HepG2 (cell line): Measurements from ENCODE around the gene CHMP1A. TPM values are rescaled to one million over a fixed set of nuclear protein-coding genes. Genes with fewer than 3 reads are reported as not detected.

Experiments
- ATAC-seq: fragments of 200-7000 bp; cut with Tn5 transposase; 3 replicates; pipeline ENCODE4 v1.9.1; 2020; ENCODE audit warnings: mild to moderate bottlenecking, moderate library complexity
- BruUV-seq: library from RNA; stranded (reverse); fragments of 400-500 nt; replicated peaks from 2 replicates; lab custom pipeline; 2021; lab: Mats Ljungman, UMichigan
- CTCF ChIA-PET: fragments of 300-600 bp; formaldehyde crosslinking; extraction: SDS; loops from one replicate; lab custom pipeline; 2021; ENCODE audit warnings: low total read pairs, inconsistent platforms, low intra/inter-chr PET ratio; lab: Yijun Ruan, JAX
- POLR2A ChIA-PET: fragments of 350-600 bp; sonication (Branson Sonifier 250); formaldehyde crosslinking; loops from one replicate; lab custom pipeline; 2020; ENCODE audit warnings: antibody characterized with exemption, inconsistent platforms; lab: Yijun Ruan, JAX
- DNase-seq: peaks from one replicate; pipeline ENCODE4 v3.0.0-alpha.2; 2015; ENCODE audit warnings: low spot score
- FAIRE-seq: peaks from 3 replicates; lab custom pipeline; 2011; peaks lifted over from hg19 to GRCh38; lab: Jason Lieb, UNC
- H2AFZ ChIP-seq: one replicate; pipeline ENCODE4 v1.6.1; 2011; ENCODE audit warnings: low read length, inconsistent platforms
- H3K27ac ChIP-seq: fragments of 300-600 bp; 3 replicates; pipeline ENCODE4 v1.8.0; 2011; ENCODE audit warnings: mixed run types, mild to moderate bottlenecking, mixed read lengths, low read length, inconsistent platforms; ENCODE audit not compliant: insufficient read depth; ENCODE audit errors: extremely low read length
- H3K27me3 ChIP-seq, 2 experiments: fragments of 200-600 bp in 1 of 2; 2 replicates in 1 of 2; 3 replicates in 1 of 2; pipeline versions ENCODE4 v1.6.0 to v1.8.0; 2011; ENCODE audit warnings: low read length in 2 of 2, mild to moderate bottlenecking in 2 of 2, moderate library complexity in 2 of 2, inconsistent platforms in 1 of 2; ENCODE audit not compliant: insufficient read depth in 2 of 2, control insufficient read depth in 1 of 2
- H3K36me3 ChIP-seq, 2 experiments: fragments of 200-600 bp in 1 of 2; replicated peaks in 1 of 2; 2 replicates in 1 of 2; 3 replicates in 1 of 2; pipeline versions ENCODE4 v1.5.1 to v1.8.0; 2011; ENCODE audit warnings: low read length in 2 of 2, inconsistent platforms in 1 of 2; ENCODE audit not compliant: insufficient read depth in 2 of 2, control insufficient read depth in 1 of 2
- H3K4me1 ChIP-seq: 2 replicates; pipeline ENCODE4 v1.5.1; 2012; ENCODE audit warnings: low read length, inconsistent platforms; ENCODE audit not compliant: insufficient read depth
- H3K4me2 ChIP-seq: 2 replicates; pipeline ENCODE4 v1.6.0; 2011; ENCODE audit warnings: low read depth, low read length, inconsistent platforms
- H3K4me3 ChIP-seq, 3 experiments: fragments of 200-600 bp in 1 of 3; sonication (generic), shearing (Covaris generic) in 1 of 3; replicated peaks in 1 of 3; 2 replicates each; pipeline ENCODE4 v1.5.1; 2011 to 2016; ENCODE audit warnings: low read length in 3 of 3, inconsistent platforms in 2 of 3, low read depth in 2 of 3, mild to moderate bottlenecking in 2 of 3, control low read depth in 1 of 3, mixed read lengths in 1 of 3; ENCODE audit not compliant: insufficient read depth in 1 of 3
- H3K79me2 ChIP-seq: one replicate; pipeline ENCODE4 v1.6.1; 2011; ENCODE audit warnings: low read length, inconsistent platforms; ENCODE audit not compliant: insufficient read depth
- H3K9ac ChIP-seq: 2 replicates; pipeline ENCODE4 v1.6.0; 2011; ENCODE audit warnings: mild to moderate bottlenecking, low read depth, low read length, inconsistent platforms; ENCODE audit not compliant: insufficient read depth
- H3K9me3 ChIP-seq: 2 replicates; pipeline ENCODE4 v1.5.1; 2012; ENCODE audit warnings: mild to moderate bottlenecking, low read length
- H4K20me1 ChIP-seq: 2 replicates; pipeline ENCODE4 v1.6.0; 2011; ENCODE audit warnings: inconsistent platforms, mild to moderate bottlenecking, low read length, moderate library complexity; ENCODE audit not compliant: insufficient read depth
- AGO1 ChIP-seq: fragments of 200-400 bp; formaldehyde crosslinking; IDR thresholded peaks from 2 replicates; pipeline ENCODE4 v1.6.1; 2017; ENCODE audit warnings: mild to moderate bottlenecking, low read depth, low read length, moderate library complexity; ENCODE audit not compliant: poor library complexity, severe bottlenecking
- EP300 ChIP-seq, 3 experiments: sonication (generic) in 1 of 3; formaldehyde crosslinking in 1 of 3; IDR thresholded peaks; 2 replicates each; pipeline versions ENCODE4 v1.5.1 to v1.6.1; 2011 to 2020; ENCODE audit warnings: low read depth in 2 of 3, low read length in 2 of 3, borderline replicate concordance in 1 of 3, improper control_type of control experiment in 1 of 3, mild to moderate bottlenecking in 1 of 3, missing genetic modification reagents in 1 of 3, moderate library complexity in 1 of 3
- HNF4A ChIP-seq: sonication (generic); formaldehyde crosslinking; IDR thresholded peaks from 2 replicates; pipeline ENCODE4 v1.4.0; 2020; ENCODE audit warnings: missing genetic modification reagents
- SOX13 ChIP-seq, 3 experiments: fragments of 450-650 bp in 1 of 3; sonication (generic) in 1 of 3; formaldehyde crosslinking in 1 of 3; IDR thresholded peaks in 2 of 3; conservative IDR thresholded peaks in 1 of 3; 2 replicates each; pipeline versions ENCODE4 v1.5.0 to v1.6.1; 2016 to 2020; ENCODE audit warnings: antibody characterized with exemption in 1 of 3, mild to moderate bottlenecking in 1 of 3, missing compliant biosample characterization in 1 of 3, missing genetic modification reagents in 1 of 3, moderate library complexity in 1 of 3
- SP4 ChIP-seq: sonication (generic); formaldehyde crosslinking; IDR thresholded peaks from 2 replicates; pipeline ENCODE4 v1.8.1; 2023; ENCODE audit warnings: mild to moderate bottlenecking, missing genetic modification reagents
- TBX2 ChIP-seq: sonication (generic); formaldehyde crosslinking; IDR thresholded peaks from 2 replicates; pipeline ENCODE4 v1.5.0; 2020; ENCODE audit warnings: missing genetic modification reagents, mild to moderate bottlenecking, borderline replicate concordance
- TCF7 ChIP-seq: sonication (generic); IDR thresholded peaks from 2 replicates; pipeline ENCODE4 v1.6.1; 2016; ENCODE audit warnings: antibody characterized with exemption, low read depth
- TGIF2 ChIP-seq: IDR thresholded peaks from 2 replicates; pipeline ENCODE4 v1.6.1; 2016; ENCODE audit warnings: control low read depth, missing compliant biosample characterization
- ZBTB1 ChIP-seq: sonication (generic); formaldehyde crosslinking; IDR thresholded peaks from 2 replicates; pipeline ENCODE4 v1.4.0; 2020; ENCODE audit warnings: missing genetic modification reagents, borderline replicate concordance
- ZMAT3 ChIP-seq: sonication (generic); formaldehyde crosslinking; conservative IDR thresholded peaks from 2 replicates; pipeline ENCODE4 v1.7.0; 2021; ENCODE audit warnings: missing genetic modification reagents
- ZNF143 ChIP-seq: sonication (generic); formaldehyde crosslinking; IDR thresholded peaks from 2 replicates; pipeline ENCODE4 v1.4.0; 2020; ENCODE audit warnings: missing genetic modification reagents
- ZNF274 ChIP-seq: sonication (generic); formaldehyde crosslinking; IDR thresholded peaks from 2 replicates; pipeline ENCODE4 v1.5.1; 2020; ENCODE audit warnings: mild to moderate bottlenecking, missing genetic modification reagents
- ZNF556 ChIP-seq: sonication (generic); formaldehyde crosslinking; IDR thresholded peaks from 2 replicates; pipeline ENCODE4 v1.4.0; 2020; ENCODE audit warnings: mild to moderate bottlenecking, missing genetic modification reagents, borderline replicate concordance
- ZNF746 ChIP-seq: sonication (generic); formaldehyde crosslinking; IDR thresholded peaks from 2 replicates; pipeline ENCODE4 v1.8.0; 2022; ENCODE audit warnings: mild to moderate bottlenecking, missing genetic modification reagents
- ZNF790 ChIP-seq: sonication (generic); formaldehyde crosslinking; IDR thresholded peaks from 2 replicates; pipeline ENCODE4 v1.8.0; 2022; ENCODE audit warnings: missing genetic modification reagents, mild to moderate bottlenecking, borderline replicate concordance
- WGBS: methylation state at CpG from one replicate; pipeline ENCODE4 v1.1.6; 2017; ENCODE audit warnings: low lambda C conversion rate; 5-methylcytosine and 5-hydroxymethylcytosine counted together
- in situ Hi-C: cut with HindIII; loops from 2 replicates; pipeline ENCODE4 v1.10.0; 2017; ENCODE audit warnings: low pct_unique_long_range_greater_than_20kb; ENCODE audit not compliant: extremely low pct_ligation_motif_present
- intact Hi-C: fragments of 100-400 bp; cut with micrococcal nuclease; formaldehyde crosslinking; loops from one replicate; pipeline ENCODE4 v1.10.0; 2022; ENCODE audit not compliant: unreplicated experiment
- polyA plus RNA-seq, 8 experiments: library from polyadenylated mRNA; depleted of rRNA in 3 of 8; stranded (reverse) in 7 of 8; unstranded in 1 of 8; fragments of >200 nt; fragmentation: Illumina TruSeq in 4 of 8; extraction: Trizol in 4 of 8; gene quantifications; 2 replicates each; pipeline versions ENCODE4 v1.2.1 to v1.2.3, GENCODE V29; 2011 to 2016; ENCODE audit warnings: low read depth in 4 of 8, missing spikeins in 1 of 8, mixed read lengths in 1 of 8; ENCODE audit not compliant: insufficient read depth in 1 of 8
- total RNA-seq, 5 experiments: library from RNA; depleted of rRNA; stranded (reverse); fragments of >200 nt; fragmentation: Illumina TruSeq; extraction: Trizol; gene quantifications; 2 replicates each; pipeline ENCODE4 v1.2.3, GENCODE V29; 2016; ENCODE audit warnings: low read depth in 1 of 5
- TF ChIP-seq, protein P1 (sequence below): sonication (generic); formaldehyde crosslinking; IDR thresholded peaks from 2 replicates; pipeline ENCODE4 v1.4.0; 2020; ENCODE audit warnings: missing genetic modification reagents, low read depth, mild to moderate bottlenecking, borderline replicate concordance
- TF ChIP-seq, protein P2 (sequence below): sonication (generic); formaldehyde crosslinking; IDR thresholded peaks from 2 replicates; pipeline ENCODE4 v1.4.0; 2020; ENCODE audit warnings: missing genetic modification reagents
- TF ChIP-seq, protein P3 (sequence below): sonication (generic); formaldehyde crosslinking; IDR thresholded peaks from 2 replicates; pipeline ENCODE4 v1.8.0; 2022; ENCODE audit warnings: mild to moderate bottlenecking, missing genetic modification reagents, borderline replicate concordance

Gene CHMP1A
- total and polyA plus RNA-seq, 2 of the 13 experiments (the other 11 are each of a cell fraction or from before 2014, with no cell fraction given): 69.4 to 73.3 TPM

DNA sequence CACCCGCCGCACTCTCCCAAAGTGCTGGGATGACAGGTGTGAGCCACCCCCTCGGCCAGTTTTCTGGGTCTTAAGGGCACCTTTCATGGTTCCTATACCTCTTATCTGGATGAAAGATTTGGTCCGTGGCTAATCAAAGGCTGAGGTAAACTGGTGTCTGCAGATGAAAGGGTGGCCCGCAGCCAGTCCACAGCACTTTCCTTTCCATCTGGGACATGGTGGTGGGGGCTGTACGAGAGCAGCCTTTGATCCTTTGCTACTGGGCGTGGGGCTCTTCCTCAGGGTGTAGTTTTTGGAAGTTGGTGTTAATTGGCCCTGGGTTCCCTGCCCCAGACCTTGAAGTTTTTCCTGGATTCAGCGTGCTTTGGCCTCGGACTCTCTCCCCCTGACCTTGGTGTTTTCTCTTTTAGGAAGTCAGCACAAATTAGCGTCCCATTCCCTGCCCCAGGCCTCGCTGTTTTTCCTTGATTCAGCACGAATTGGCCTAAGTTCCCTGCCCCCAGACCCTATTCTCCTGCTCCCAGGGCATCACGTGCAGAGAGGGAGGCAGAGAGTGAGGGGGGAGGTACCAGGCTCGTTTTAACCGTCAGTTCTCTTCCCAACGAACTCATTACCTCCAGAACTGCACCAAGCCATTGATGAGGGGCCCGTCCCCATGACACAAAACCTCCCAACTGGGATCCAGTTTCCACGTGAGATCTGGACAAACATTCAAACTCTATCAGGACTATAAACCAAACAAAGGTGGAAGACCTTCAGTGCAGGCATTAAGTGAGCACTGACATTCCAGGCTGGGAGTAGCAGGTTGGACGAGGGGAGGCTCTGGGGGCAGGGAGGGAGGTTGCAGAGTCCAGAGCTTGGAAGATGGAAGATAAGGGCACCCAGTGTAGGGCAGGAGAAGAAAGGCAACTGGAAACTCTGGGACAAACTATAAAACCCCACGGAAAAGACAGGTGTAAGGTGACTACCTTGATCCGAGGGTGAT is 32.4 kb downstream of the CHMP1A start:
- Histone ChIP-seq H3K4me2 (peak overlapping the region; percentile 71), H3K9me3 (no peaks in the 10 kb centered on the region), H4K20me1 (no peaks in the 10 kb centered on the region), H3K27ac (peak overlapping the region; percentile 64), H3K4me1 (peaks cover 74% of the 10 kb centered on the region), H3K27me3 (peaks cover 0 to 2% of the 10 kb centered on the region in 2 experiments; a peak in 1 of 5 replicates), H3K9ac (peak overlapping the region; percentile 22; the same call in 1 of the 2 replicates), H3K36me3 (no peaks in the 10 kb centered on the region), H3K79me2 (no peaks in the 10 kb centered on the region), H2AFZ (no peak overlapping the region), H3K4me3 (peak overlapping the region; percentile 22 to 53 (median 24))
- peak; percentile 26 for ATAC-seq
- no TSS peak for BruUV-seq
- intact Hi-C loops (no loop called here), in situ Hi-C loops (no loop called here)
- peak; percentile 97 for FAIRE-seq
- WGBS: 8% methylated on average over 21 of the region's 21 CpGs
- ChIA-PET CTCF (no interaction called here), POLR2A (no interaction called here)
- DNase-seq: peak; percentile 73
- TF ChIP-seq ZNF274 (CRISPR knock-in tag) (peak; percentile 39; the same call in 1 of the 2 replicates), SP4 (CRISPR knock-in tag) (peak; percentile 58; the same call in 1 of the 2 replicates), ZNF790 (CRISPR knock-in tag) (no peak), AGO1 (no peak), HNF4A (peak; percentile 69), EP300 (IDR thresholded peaks at IDR 0.05; ENCODE audit: low read depth in 2 of 2, low read length in 2 of 2) (peak in 1 of 2 experiments; percentile 63; a peak in 1 of 4 replicates), EP300 (CRISPR knock-in tag; IDR thresholded peaks at IDR 0.05; ENCODE audit: borderline replicate concordance) (no peak; the same call in 1 of the 2 replicates), ZMAT3 (CRISPR knock-in tag) (no peak), SOX13 (IDR thresholded peaks at IDR 0.05) (no peak), SOX13 (CRISPR knock-in tag; conservative IDR thresholded peaks at IDR 0.05 in 1 of 2, IDR thresholded peaks at IDR 0.05 in 1 of 2) (peak in 1 of 2 experiments; percentile 27; a peak in 1 of 4 replicates), ZNF143 (CRISPR knock-in tag) (0 out of 2 replicates have a peak, but pooled peaks have one; percentile 15), TCF7 (peak; percentile 92), ZBTB1 (no peak), TGIF2 (CRISPR knock-in tag) (no peak), TBX2 (CRISPR knock-in tag) (peak; percentile 86), ZNF746 (CRISPR knock-in tag) (peak; percentile 40; the same call in 1 of the 2 replicates), ZNF556 (0 out of 2 replicates have a peak, but pooled peaks have one; percentile 24)
- TF ChIP-seq, protein P1, sequence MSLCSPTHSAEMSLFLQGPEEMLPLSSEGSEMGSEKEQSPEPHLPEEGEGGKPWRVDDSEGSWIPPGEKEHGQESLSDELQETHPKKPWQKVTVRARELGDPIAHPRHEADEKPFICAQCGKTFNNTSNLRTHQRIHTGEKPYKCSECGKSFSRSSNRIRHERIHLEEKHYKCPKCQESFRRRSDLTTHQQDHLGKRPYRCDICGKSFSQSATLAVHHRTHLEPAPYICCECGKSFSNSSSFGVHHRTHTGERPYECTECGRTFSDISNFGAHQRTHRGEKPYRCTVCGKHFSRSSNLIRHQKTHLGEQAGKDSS (CRISPR knock-in tag): peak; percentile 100
- TF ChIP-seq, protein P2, sequence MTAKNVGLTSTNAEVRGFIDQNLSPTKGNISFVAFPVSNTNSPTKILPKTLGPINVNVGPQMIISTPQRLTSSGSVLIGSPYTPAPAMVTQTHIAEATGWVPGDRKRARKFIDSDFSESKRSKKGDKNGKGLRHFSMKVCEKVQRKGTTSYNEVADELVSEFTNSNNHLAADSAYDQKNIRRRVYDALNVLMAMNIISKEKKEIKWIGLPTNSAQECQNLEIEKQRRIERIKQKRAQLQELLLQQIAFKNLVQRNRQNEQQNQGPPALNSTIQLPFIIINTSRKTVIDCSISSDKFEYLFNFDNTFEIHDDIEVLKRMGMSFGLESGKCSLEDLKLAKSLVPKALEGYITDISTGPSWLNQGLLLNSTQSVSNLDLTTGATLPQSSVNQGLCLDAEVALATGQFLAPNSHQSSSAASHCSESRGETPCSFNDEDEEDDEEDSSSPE (CRISPR knock-in tag): 0 out of 2 replicates have a peak, but pooled peaks have one; percentile 23
- TF ChIP-seq, protein P3, sequence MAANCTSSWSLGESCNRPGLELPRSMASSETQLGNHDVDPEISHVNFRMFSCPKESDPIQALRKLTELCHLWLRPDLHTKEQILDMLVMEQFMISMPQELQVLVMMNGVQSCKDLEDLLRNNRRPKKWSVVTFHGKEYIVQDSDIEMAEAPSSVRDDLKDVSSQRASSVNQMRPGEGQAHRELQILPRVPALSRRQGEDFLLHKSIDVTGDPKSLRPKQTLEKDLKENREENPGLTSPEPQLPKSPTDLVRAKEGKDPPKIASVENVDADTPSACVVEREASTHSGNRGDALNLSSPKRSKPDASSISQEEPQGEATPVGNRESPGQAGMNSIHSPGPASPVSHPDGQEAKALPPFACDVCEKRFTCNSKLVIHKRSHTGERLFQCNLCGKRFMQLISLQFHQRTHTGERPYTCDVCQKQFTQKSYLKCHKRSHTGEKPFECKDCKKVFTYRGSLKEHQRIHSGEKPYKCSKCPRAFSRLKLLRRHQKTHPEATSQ (CRISPR knock-in tag): 0 out of 2 replicates have a peak, but pooled peaks have one; percentile 10
